GM21515 (cell line): Measurements from ENCODE around the gene CYB561A3.

Source experiments
- ATAC-seq: cut with Tn5 transposase; IDR thresholded peaks from one replicate; pipeline ENCODE4 v1.9.1; 2021; ENCODE audit not compliant: unreplicated experiment

CYB561A3 gene

GRCh38 chr11:61369372-61370348, 8.0 kb upstream of the CYB561A3 start:
- ATAC-seq = no peak

- ATAC-seq = no peak
Measured at GRCh38 chr11:61368646-61369045, 7.0 kb upstream of the CYB561A3 start.

- ATAC-seq = no peak
Measured at GRCh38 chr11:61367406-61367805, 5.7 kb upstream of the CYB561A3 start.

- no peak for ATAC-seq
Measured at GRCh38 chr11:61364012-61364675, 2.5 kb upstream of the CYB561A3 start.

- ATAC-seq = no peak
Measured at GRCh38 chr11:61362542-61362875, 827 bp upstream of the CYB561A3 start.

GRCh38 chr11:61361237-61361740, 393 bp downstream of the CYB561A3 start:
- peak; percentile 7 for ATAC-seq

- no peak for ATAC-seq
Measured at GRCh38 chr11:61359516-61359915, 2.2 kb downstream of the CYB561A3 start.

- ATAC-seq = no peak
Measured at GRCh38 chr11:61358566-61358965, 3.1 kb downstream of the CYB561A3 start.

- no peak for ATAC-seq
Measured at GRCh38 chr11:61357894-61358239, 3.8 kb downstream of the CYB561A3 start.

GRCh38 chr11:61357233-61357893, 4.3 kb downstream of the CYB561A3 start:
- peak; percentile 35 for ATAC-seq

- no peak for ATAC-seq
Measured at GRCh38 chr11:61356706-61357105, 5.0 kb downstream of the CYB561A3 start.

GRCh38 chr11:61354208-61354607, 7.5 kb downstream of the CYB561A3 start:
- no peak for ATAC-seq

- no peak for ATAC-seq
Measured at GRCh38 chr11:61353131-61354067, 8.3 kb downstream of the CYB561A3 start.

GRCh38 chr11:61352038-61352437, 9.6 kb downstream of the CYB561A3 start:
- no peak for ATAC-seq

GRCh38 chr11:61350803-61351202, 10.9 kb downstream of the CYB561A3 start:
- ATAC-seq = no peak

- no peak for ATAC-seq
Measured at GRCh38 chr11:61350336-61350735, 11.3 kb downstream of the CYB561A3 start.

- no peak for ATAC-seq
Measured at GRCh38 chr11:61349916-61350315, 11.8 kb downstream of the CYB561A3 start.

GRCh38 chr11:61349189-61349751, 12.4 kb downstream of the CYB561A3 start:
- ATAC-seq = no peak

GRCh38 chr11:61347916-61348461, 13.7 kb downstream of the CYB561A3 start:
- ATAC-seq = no peak
